Neural progenitor cell (in vitro differentiated cells): ENCODE data around the gene EFS.

Source experiments
- CTCF ChIP-seq: fragments of 200-600 bp; sonication (generic); IDR thresholded peaks from 2 replicates; pipeline ENCODE4 v1.5.1; 2017; ENCODE audit warnings: antibody characterized with exemption, mild to moderate bottlenecking
- EZH2 ChIP-seq: fragments of 200-600 bp; sonication (generic); IDR thresholded peaks from 2 replicates; pipeline ENCODE4 v1.6.1; 2017; ENCODE audit warnings: antibody characterized with exemption, mild to moderate bottlenecking, moderate library complexity
- EZH2phosphoT487 ChIP-seq: fragments of 200-600 bp; sonication (generic); IDR thresholded peaks from 2 replicates; pipeline ENCODE4 v1.6.1; 2017; ENCODE audit warnings: antibody characterized with exemption

GRCh38 chr14:23362200-23362599 is 2.8 kb downstream of the EFS start:
- TF ChIP-seq EZH2 (no peak), CTCF (peak; percentile 25), EZH2phosphoT487 (no peak)
